ENCODE results near the gene DCLK1. TPM values are rescaled to one million over a fixed set of nuclear protein-coding genes. Genes with fewer than 3 reads are reported as not detected.

DCLK1 gene
- total and polyA plus RNA-seq, 2 donors (not counting 1 experiment from before 2014, with no cell fraction given) = 0.56 to 6.3 TPM

DNA sequence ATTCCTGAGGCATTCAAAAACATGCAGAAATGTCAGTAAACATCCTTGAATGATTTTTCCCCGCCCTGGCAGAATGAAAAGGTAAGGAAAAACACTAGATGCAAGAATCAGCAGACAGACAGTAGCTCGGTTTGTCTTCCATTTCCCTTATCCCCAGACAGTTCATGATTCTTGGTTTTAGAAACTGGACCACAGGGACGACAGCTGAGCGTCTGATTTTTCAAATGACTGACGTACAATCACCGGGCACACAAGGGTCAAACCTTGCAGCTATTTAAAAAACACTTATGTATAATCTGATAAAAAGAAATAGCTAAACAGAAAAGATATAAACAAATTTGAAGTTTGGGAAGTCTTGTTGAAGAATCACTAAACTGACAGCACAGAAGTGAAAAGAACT lies 47.1 kb downstream of the DCLK1 start:
- H3K9ac ChIP-seq (ENCODE audit: insufficient read depth, low read length) = no peak overlapping the region
- no peaks in the 10 kb centered on the region for H3K9me3 ChIP-seq (ENCODE audit: control insufficient read depth, insufficient read depth, low read depth, low read length)
- H3K79me2 ChIP-seq (ENCODE audit: control insufficient read depth, insufficient read depth, low read length) = no peaks in the 10 kb centered on the region
- no peak overlapping the region for H2AFZ ChIP-seq (ENCODE audit: low read length)
- no peak overlapping the region for H3K4me2 ChIP-seq (ENCODE audit: extremely low read depth, insufficient read depth, low read length)
- no peaks in the 10 kb centered on the region for H3K36me3 ChIP-seq (ENCODE audit: control insufficient read depth, insufficient read depth, low read length)
- H3K4me3 ChIP-seq (replicated peaks in 1 of 4; ENCODE audit: control extremely low read depth in 1 of 4, insufficient read depth in 1 of 4, low read depth in 3 of 4, low read length in 4 of 4) = no peak overlapping the region
- no peak for TF ChIP-seq EZH2 (IDR thresholded peaks at IDR 0.05; ENCODE audit: low read length, missing control alignments)
- TF ChIP-seq, protein P1, sequence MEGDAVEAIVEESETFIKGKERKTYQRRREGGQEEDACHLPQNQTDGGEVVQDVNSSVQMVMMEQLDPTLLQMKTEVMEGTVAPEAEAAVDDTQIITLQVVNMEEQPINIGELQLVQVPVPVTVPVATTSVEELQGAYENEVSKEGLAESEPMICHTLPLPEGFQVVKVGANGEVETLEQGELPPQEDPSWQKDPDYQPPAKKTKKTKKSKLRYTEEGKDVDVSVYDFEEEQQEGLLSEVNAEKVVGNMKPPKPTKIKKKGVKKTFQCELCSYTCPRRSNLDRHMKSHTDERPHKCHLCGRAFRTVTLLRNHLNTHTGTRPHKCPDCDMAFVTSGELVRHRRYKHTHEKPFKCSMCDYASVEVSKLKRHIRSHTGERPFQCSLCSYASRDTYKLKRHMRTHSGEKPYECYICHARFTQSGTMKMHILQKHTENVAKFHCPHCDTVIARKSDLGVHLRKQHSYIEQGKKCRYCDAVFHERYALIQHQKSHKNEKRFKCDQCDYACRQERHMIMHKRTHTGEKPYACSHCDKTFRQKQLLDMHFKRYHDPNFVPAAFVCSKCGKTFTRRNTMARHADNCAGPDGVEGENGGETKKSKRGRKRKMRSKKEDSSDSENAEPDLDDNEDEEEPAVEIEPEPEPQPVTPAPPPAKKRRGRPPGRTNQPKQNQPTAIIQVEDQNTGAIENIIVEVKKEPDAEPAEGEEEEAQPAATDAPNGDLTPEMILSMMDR (conservative IDR thresholded peaks at IDR 0.05 in 1 of 2, IDR thresholded peaks at IDR 0.05 in 1 of 2; ENCODE audit: low read depth in 1 of 2, low read length in 2 of 2) = no peak
- DNase-seq (ENCODE audit: low read depth in 2 of 2) = no peak
- H3K4me1 ChIP-seq (ENCODE audit: control insufficient read depth, extremely low read depth, insufficient read depth, low read length) = no peaks in the 10 kb centered on the region
- no peaks in the 10 kb centered on the region for H4K20me1 ChIP-seq (ENCODE audit: control insufficient read depth, extremely low read depth, insufficient read depth, low read length)
- no peaks in the 10 kb centered on the region for H3K27me3 ChIP-seq (ENCODE audit: control insufficient read depth, insufficient read depth, low read length)
- H3K27ac ChIP-seq (ENCODE audit: insufficient read depth, low read length) = no peak overlapping the region

DNA sequence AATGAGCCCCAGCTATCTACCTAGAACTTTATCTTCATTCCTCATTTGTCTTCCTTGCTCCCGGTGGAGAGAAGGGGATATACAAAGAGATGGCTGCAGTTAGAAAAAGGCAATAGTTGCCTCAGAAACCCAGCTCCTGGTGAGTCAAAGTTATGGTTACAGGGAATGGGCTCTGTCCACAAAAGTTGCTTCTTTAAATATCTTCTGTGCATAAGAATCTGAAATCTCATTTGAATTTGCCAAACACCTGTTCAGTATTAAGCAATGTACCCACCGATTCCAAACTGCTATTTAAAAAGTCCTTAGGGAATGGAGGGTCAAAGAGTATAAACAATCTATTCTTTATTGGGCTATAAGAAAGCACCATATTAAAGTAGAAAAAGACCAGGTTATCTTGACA lies 48.4 kb downstream of the DCLK1 start:
- H3K4me1 ChIP-seq (ENCODE audit: control insufficient read depth, extremely low read depth, insufficient read depth, low read length) = no peaks in the 10 kb centered on the region
- no peaks in the 10 kb centered on the region for H3K27me3 ChIP-seq (ENCODE audit: control insufficient read depth, insufficient read depth, low read length)
- no peaks in the 10 kb centered on the region for H3K9me3 ChIP-seq (ENCODE audit: control insufficient read depth, insufficient read depth, low read depth, low read length)
- H3K4me2 ChIP-seq (ENCODE audit: extremely low read depth, insufficient read depth, low read length) = no peak overlapping the region
- H4K20me1 ChIP-seq (ENCODE audit: control insufficient read depth, extremely low read depth, insufficient read depth, low read length) = no peaks in the 10 kb centered on the region
- H2AFZ ChIP-seq (ENCODE audit: low read length) = no peak overlapping the region
- H3K9ac ChIP-seq (ENCODE audit: insufficient read depth, low read length) = no peak overlapping the region
- H3K36me3 ChIP-seq (ENCODE audit: control insufficient read depth, insufficient read depth, low read length) = no peaks in the 10 kb centered on the region
- H3K4me3 ChIP-seq (replicated peaks in 1 of 4; ENCODE audit: control extremely low read depth in 1 of 4, insufficient read depth in 1 of 4, low read depth in 3 of 4, low read length in 4 of 4) = no peak overlapping the region
- H3K79me2 ChIP-seq (ENCODE audit: control insufficient read depth, insufficient read depth, low read length) = no peaks in the 10 kb centered on the region
- no peak for DNase-seq (ENCODE audit: low read depth in 2 of 2)
- no peak overlapping the region for H3K27ac ChIP-seq (ENCODE audit: insufficient read depth, low read length)
- no peak for TF ChIP-seq EZH2 (IDR thresholded peaks at IDR 0.05; ENCODE audit: low read length, missing control alignments)
- TF ChIP-seq, protein P1 (conservative IDR thresholded peaks at IDR 0.05 in 1 of 2, IDR thresholded peaks at IDR 0.05 in 1 of 2; ENCODE audit: low read depth in 1 of 2, low read length in 2 of 2) = no peak

DNA sequence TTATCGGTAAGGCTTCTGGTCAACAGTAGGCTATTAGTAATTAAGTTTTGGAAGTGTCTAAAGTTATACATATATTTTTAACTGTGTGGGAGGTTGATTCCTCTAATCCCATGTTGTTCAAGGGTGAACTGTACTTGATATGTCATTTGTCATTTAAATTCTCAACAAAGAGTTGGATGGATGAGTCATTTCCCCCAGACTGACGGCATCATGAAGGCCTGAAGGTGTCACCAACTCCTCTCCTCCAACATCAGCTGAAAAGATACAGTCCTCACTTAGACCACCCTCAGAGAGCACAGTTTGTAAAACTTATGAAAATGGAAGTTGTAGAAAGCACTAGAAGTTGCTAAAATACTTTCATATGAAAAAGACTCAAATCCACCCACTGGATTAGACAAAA lies 48.8 kb downstream of the DCLK1 start:
- TF ChIP-seq EZH2 (IDR thresholded peaks at IDR 0.05; ENCODE audit: low read length, missing control alignments) = no peak
- TF ChIP-seq, protein P1 (conservative IDR thresholded peaks at IDR 0.05 in 1 of 2, IDR thresholded peaks at IDR 0.05 in 1 of 2; ENCODE audit: low read depth in 1 of 2, low read length in 2 of 2) = no peak
- H3K9ac ChIP-seq (ENCODE audit: insufficient read depth, low read length) = no peak overlapping the region
- no peak overlapping the region for H2AFZ ChIP-seq (ENCODE audit: low read length)
- no peak overlapping the region for H3K27ac ChIP-seq (ENCODE audit: insufficient read depth, low read length)
- no peaks in the 10 kb centered on the region for H3K9me3 ChIP-seq (ENCODE audit: control insufficient read depth, insufficient read depth, low read depth, low read length)
- no peaks in the 10 kb centered on the region for H4K20me1 ChIP-seq (ENCODE audit: control insufficient read depth, extremely low read depth, insufficient read depth, low read length)
- DNase-seq (ENCODE audit: low read depth in 2 of 2) = no peak
- H3K4me1 ChIP-seq (ENCODE audit: control insufficient read depth, extremely low read depth, insufficient read depth, low read length) = no peaks in the 10 kb centered on the region
- no peaks in the 10 kb centered on the region for H3K27me3 ChIP-seq (ENCODE audit: control insufficient read depth, insufficient read depth, low read length)
- H3K79me2 ChIP-seq (ENCODE audit: control insufficient read depth, insufficient read depth, low read length) = no peaks in the 10 kb centered on the region
- H3K36me3 ChIP-seq (ENCODE audit: control insufficient read depth, insufficient read depth, low read length) = no peaks in the 10 kb centered on the region
- no peak overlapping the region for H3K4me3 ChIP-seq (replicated peaks in 1 of 4; ENCODE audit: control extremely low read depth in 1 of 4, insufficient read depth in 1 of 4, low read depth in 3 of 4, low read length in 4 of 4)
- no peak overlapping the region for H3K4me2 ChIP-seq (ENCODE audit: extremely low read depth, insufficient read depth, low read length)
